ENCODE results near the gene TAOK3.

TAOK3 gene

GRCh38 chr12:118325081-118325480, 47.6 kb downstream of the TAOK3 start:
- Histone ChIP-seq H3K4me1 (ENCODE audit: insufficient read depth, low read length, poor library complexity, severe bottlenecking) (peaks cover 58% of the 10 kb centered on the region), H3K79me2 (ENCODE audit: insufficient read depth, low read length) (peaks cover 95% of the 10 kb centered on the region), H3K9me3 (ENCODE audit: insufficient read depth, low read depth, low read length) (no peaks in the 10 kb centered on the region), H3K4me2 (ENCODE audit: low read depth, low read length, poor library complexity, severe bottlenecking) (no peak overlapping the region), H3K4me3 (ENCODE audit: low read length, poor library complexity, severe bottlenecking) (no peak overlapping the region), H4K20me1 (ENCODE audit: insufficient read depth, low read length, poor library complexity, severe bottlenecking) (no peaks in the 10 kb centered on the region), H3K36me3 (ENCODE audit: insufficient read depth, low read length) (peaks cover 6% of the 10 kb centered on the region; the same call in 1 of the 2 replicates), H2AFZ (ENCODE audit: low read length) (no peak overlapping the region), H3K27me3 (ENCODE audit: insufficient read depth, low read length, poor library complexity, severe bottlenecking) (no peaks in the 10 kb centered on the region), H3F3A (ENCODE audit: low read depth) (peaks cover 12% of the 10 kb centered on the region), H3K9ac (ENCODE audit: low read depth, low read length, poor library complexity, severe bottlenecking) (no peak overlapping the region), H3K9me2 (replicated peaks; ENCODE audit: low read depth, low read length) (no peaks in the 10 kb centered on the region)
- TF ChIP-seq EZH2phosphoT487 (IDR thresholded peaks at IDR 0.05; ENCODE audit: borderline replicate concordance): no peak
- TF ChIP-seq CTCF (conservative IDR thresholded peaks at IDR 0.05; ENCODE audit: low read length): no peak

GRCh38 chr12:118319627-118320026, 53.1 kb downstream of the TAOK3 start:
- H3K4me3 ChIP-seq (ENCODE audit: low read length, poor library complexity, severe bottlenecking): no peak overlapping the region
- peaks cover 97% of the 10 kb centered on the region for H3K79me2 ChIP-seq (ENCODE audit: insufficient read depth, low read length)
- H4K20me1 ChIP-seq (ENCODE audit: insufficient read depth, low read length, poor library complexity, severe bottlenecking): peaks cover 3% of the 10 kb centered on the region
- H3K4me2 ChIP-seq (ENCODE audit: low read depth, low read length, poor library complexity, severe bottlenecking): no peak overlapping the region
- no peaks in the 10 kb centered on the region for H3K9me3 ChIP-seq (ENCODE audit: insufficient read depth, low read depth, low read length)
- no peaks in the 10 kb centered on the region for H3F3A ChIP-seq (ENCODE audit: low read depth)
- no peak overlapping the region for H2AFZ ChIP-seq (ENCODE audit: low read length)
- no peaks in the 10 kb centered on the region for H3K9me2 ChIP-seq (replicated peaks; ENCODE audit: low read depth, low read length)
- no peak overlapping the region for H3K9ac ChIP-seq (ENCODE audit: low read depth, low read length, poor library complexity, severe bottlenecking)
- H3K36me3 ChIP-seq (ENCODE audit: insufficient read depth, low read length): no peaks in the 10 kb centered on the region; the same call in 1 of the 2 replicates
- no peaks in the 10 kb centered on the region for H3K27me3 ChIP-seq (ENCODE audit: insufficient read depth, low read length, poor library complexity, severe bottlenecking)
- TF ChIP-seq EZH2phosphoT487 (IDR thresholded peaks at IDR 0.05; ENCODE audit: borderline replicate concordance) (no peak), CTCF (conservative IDR thresholded peaks at IDR 0.05; ENCODE audit: low read length) (no peak)
- H3K4me1 ChIP-seq (ENCODE audit: insufficient read depth, low read length, poor library complexity, severe bottlenecking): peaks cover 44% of the 10 kb centered on the region

GRCh38 chr12:118318744-118319143, 54.0 kb downstream of the TAOK3 start:
- H3K36me3 ChIP-seq (ENCODE audit: insufficient read depth, low read length): no peaks in the 10 kb centered on the region; the same call in 1 of the 2 replicates
- peaks cover 2% of the 10 kb centered on the region; the same call in 1 of the 2 replicates for H3F3A ChIP-seq (ENCODE audit: low read depth)
- no peak overlapping the region for H3K4me2 ChIP-seq (ENCODE audit: low read depth, low read length, poor library complexity, severe bottlenecking)
- peaks cover 93% of the 10 kb centered on the region for H3K79me2 ChIP-seq (ENCODE audit: insufficient read depth, low read length)
- H3K9me2 ChIP-seq (replicated peaks; ENCODE audit: low read depth, low read length): no peaks in the 10 kb centered on the region
- peaks cover 3% of the 10 kb centered on the region for H4K20me1 ChIP-seq (ENCODE audit: insufficient read depth, low read length, poor library complexity, severe bottlenecking)
- no peaks in the 10 kb centered on the region for H3K9me3 ChIP-seq (ENCODE audit: insufficient read depth, low read depth, low read length)
- H3K4me3 ChIP-seq (ENCODE audit: low read length, poor library complexity, severe bottlenecking): no peak overlapping the region
- no peak overlapping the region for H3K9ac ChIP-seq (ENCODE audit: low read depth, low read length, poor library complexity, severe bottlenecking)
- H3K4me1 ChIP-seq (ENCODE audit: insufficient read depth, low read length, poor library complexity, severe bottlenecking): peaks cover 53% of the 10 kb centered on the region
- TF ChIP-seq CTCF (conservative IDR thresholded peaks at IDR 0.05; ENCODE audit: low read length) (no peak), EZH2phosphoT487 (IDR thresholded peaks at IDR 0.05; ENCODE audit: borderline replicate concordance) (no peak)
- H3K27me3 ChIP-seq (ENCODE audit: insufficient read depth, low read length, poor library complexity, severe bottlenecking): no peaks in the 10 kb centered on the region
- no peak overlapping the region for H2AFZ ChIP-seq (ENCODE audit: low read length)

Measured in Loucy (cell line).